CD4-positive, alpha-beta T cell treated with Interleukin-6 at 100 ng/mL for 8 hours (primary cell): ENCODE data around the gene RFX6.
"Not testable (repeated sequence)": the region's sequence is repeated elsewhere in the genome, so short reads cannot be mapped to it uniquely, and the experiment has no call there.

Experiments
- DNase-seq: peaks from one replicate; pipeline ENCODE4 v3.0.0-alpha.2; 2020; ENCODE audit warnings: mixed read lengths, low spot score

Gene RFX6

DNA sequence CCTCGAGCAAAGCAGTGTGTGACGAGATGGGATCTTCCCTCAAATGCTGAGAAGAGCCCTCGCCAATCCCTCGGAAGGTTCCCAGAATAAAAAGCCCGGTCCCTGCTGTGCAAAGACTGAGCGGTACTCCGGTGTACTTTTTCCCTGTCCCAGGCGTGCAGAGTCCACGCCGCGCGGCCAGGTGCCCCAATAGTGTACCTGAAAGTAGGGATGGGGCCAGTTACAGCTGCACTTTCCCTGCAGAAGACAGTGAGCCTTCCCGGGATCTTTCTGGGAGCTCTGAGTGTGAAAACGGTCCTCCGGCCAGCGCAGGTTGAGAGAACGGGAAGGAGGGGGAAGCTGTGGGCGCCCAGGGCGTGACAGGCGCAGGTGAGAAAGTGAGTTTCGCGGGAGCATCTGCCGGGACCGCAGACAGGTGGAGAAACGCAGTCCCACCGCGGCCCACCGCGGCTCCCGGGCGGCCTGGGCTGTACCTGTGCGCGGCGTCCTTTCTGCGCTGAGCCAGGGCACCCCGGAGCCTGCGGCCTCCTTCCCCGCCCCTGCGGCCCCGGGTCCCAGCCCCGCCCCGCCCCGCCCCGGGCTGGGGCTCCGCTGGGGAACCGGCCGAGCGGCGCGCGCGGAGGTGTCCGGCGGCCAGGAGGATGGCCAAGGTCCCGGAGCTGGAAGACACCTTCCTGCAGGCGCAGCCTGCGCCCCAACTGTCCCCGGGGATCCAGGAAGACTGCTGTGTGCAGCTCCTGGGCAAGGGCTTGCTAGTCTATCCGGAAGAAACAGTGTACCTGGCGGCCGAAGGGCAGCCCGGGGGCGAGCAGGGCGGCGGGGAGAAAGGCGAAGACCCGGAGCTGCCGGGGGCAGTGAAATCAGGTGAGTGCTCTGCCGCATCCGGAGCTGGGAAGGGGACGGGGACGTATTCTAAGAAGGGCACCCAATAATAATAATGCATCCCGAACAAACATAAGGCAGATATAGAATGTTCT, at the start of gene RFX6:
Gene RFX6, plus strand, starts transcription at position 608 of the 977 bp plus-strand sequence. Its CDS starts 34 bp downstream, at position 642.
- DNase-seq, result no peak

GRCh38 chr6:116827561-116828240, 49.3 kb upstream of the RFX6 start:
- no peak for DNase-seq

DNA sequence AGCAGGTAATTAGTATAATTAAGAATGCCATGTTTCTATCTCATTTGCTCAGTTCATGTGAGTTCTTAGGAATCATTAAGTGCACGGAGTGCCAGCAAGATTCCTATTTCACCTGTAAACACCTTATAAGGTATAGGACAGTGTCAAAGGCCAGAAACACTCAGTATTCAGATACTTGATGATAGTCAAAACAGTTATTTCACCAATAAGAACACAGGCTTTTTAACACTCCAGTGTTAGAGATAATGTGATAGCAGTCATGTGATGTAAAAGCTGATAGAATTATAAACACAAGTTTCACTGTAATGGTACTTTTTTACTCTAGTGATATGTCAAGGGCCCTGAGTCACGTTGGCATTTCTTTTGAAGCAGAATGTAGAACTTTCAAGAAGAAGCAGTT, 48.1 kb upstream of the RFX6 start, which contains the start of gene GPRC6A:
Gene GPRC6A, minus strand, starts transcription at position 101 of the 400 bp plus-strand sequence. Its CDS starts 70 bp downstream, at position 31.
- DNase-seq, result no peak

GRCh38 chr6:116834526-116834925, 42.5 kb upstream of the RFX6 start:
- not testable (repeated sequence) for DNase-seq

DNA sequence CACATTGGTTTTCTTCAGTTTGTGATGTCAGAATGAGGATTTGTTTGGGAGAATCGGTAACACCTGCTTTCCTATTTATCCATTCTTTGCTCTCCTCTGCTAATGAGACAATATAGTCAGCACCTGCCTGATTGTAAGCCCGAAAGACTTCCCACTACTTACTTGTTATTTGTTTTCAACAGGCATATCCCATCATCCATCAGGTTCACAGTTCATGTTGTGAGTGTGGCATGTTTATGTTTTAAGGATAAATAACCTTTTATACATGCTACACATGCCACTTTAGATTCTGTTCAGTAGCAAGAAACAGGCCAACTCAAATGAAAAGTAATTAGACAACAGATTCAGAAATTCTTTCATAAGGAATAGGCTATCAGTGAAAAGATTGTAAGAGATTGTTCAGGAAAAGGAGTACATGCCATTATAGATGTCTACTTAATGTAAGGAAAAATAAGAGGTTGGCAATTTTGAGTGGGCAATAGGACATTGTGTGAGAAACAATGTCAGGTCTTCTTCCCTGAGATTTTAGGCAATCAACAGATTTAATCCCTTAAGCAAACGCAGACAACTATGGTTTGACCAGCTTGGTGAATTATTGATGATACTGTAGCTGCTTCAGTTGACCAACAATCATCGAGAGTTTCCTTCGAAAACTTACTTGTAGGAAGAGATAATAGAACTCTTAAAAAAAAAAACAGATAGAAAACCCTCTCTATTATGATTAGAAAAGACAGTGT, 40.3 kb upstream of the RFX6 start:
- no peak for DNase-seq

GRCh38 chr6:116840091-116840490, 37.0 kb upstream of the RFX6 start:
- no peak for DNase-seq

GRCh38 chr6:116842459-116842858, 34.6 kb upstream of the RFX6 start:
- no peak for DNase-seq

- DNase-seq, result no peak
Measured at GRCh38 chr6:116847227-116847626, 29.8 kb upstream of the RFX6 start.

DNA sequence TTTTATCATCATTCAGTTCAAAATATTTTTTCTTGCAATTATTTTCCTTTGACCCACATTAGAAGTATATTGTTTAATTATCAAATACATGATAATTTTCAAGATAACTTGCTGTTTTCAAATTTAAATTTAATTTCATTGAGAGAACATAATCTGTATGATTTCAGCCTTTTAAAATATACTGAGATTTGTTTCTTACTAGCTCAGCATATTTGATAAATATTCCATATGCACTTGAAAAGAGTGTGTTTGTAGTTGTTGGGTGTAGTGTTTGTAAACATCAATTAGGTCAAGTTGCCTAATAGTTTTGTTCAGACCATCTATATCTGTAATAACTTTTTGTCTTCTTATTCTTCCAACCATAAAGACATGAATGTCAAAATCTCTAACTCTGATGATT, 19.0 kb upstream of the RFX6 start:
- DNase-seq, result no peak

DNA sequence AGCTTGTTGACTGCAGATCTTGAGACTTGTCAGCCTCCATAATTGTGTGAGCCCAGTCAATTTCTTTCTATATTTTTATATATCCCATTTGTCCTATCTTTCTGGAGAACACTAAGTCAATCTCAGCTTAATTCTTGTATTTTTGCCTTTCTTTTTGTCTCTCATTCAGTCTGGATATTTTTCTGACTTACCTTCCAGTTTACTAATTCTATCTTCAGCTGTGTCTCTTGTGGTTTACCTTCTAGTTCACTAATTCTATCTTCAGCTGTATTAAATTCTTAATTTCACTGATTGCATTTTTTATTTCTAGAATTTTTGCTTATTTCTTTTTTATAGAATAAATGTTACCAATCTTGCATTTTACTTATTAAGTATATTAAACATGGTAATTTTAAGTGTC, 17.8 kb upstream of the RFX6 start:
- DNase-seq, result no peak

DNA sequence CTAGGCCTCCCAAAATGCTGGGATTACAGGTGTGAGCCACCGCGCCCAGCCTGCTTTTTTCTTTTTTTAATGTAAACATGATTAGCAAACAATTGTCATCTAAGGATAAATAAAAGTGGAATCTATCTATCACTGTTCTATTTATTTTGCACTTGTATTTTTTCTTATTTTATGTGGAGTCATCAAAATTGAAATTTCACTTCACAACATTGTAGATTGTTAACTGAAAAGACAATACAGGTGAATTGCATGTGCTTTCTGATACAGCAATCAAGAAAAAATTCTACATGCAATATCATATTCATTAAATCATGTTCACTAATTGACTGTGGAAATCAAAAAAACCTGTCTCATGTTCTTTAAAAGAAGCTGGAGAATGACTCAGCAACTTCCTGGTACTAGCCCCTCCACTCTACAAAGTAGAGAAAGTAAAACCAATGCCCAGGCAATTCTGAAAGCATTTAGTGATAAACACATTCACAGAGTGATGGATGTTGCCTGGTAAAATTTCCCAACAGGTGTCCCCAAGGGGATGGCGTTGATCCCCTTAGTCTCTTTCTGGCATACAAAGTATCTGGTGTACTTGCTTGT, 10.7 kb upstream of the RFX6 start:
- no peak for DNase-seq

DNA sequence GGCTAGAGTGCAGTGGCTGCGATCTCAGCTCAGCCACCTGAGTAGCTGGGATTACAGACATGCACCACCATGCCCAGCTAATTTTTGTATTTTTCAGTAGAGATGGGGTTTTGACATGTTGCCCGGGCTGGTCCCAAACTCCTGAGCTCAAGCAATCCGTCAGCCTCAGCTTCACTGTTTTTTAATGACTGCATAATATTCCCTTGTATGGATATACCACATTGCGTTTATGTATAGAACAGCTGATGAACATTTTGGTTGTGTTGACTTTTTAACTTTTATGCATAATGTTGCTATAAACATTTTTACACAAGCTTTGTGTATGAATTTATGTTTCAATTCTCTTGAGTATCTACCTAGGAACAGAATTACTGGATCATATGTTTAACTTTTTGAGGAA, 4.3 kb upstream of the RFX6 start:
- no peak for DNase-seq

DNA sequence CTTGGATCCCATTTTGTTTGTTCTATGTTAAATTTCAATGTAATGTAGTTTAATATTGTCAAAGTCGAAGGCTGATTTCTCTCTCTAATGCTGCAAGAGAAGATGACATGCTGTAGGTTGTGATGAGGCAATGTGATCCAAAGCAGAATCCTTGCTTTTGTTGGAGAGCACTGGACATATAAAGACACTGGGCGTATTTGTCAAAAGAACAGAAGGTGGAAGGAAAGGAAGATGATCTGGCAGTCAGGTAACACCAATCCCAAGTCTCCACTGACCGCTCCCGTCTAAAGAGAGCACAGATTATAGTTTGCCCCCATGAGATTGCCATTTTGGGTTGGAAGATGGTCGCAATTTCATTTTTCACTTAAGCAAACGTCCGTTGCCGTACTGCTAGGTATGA, 935 bp upstream of the RFX6 start:
- DNase-seq, result no peak

DNA sequence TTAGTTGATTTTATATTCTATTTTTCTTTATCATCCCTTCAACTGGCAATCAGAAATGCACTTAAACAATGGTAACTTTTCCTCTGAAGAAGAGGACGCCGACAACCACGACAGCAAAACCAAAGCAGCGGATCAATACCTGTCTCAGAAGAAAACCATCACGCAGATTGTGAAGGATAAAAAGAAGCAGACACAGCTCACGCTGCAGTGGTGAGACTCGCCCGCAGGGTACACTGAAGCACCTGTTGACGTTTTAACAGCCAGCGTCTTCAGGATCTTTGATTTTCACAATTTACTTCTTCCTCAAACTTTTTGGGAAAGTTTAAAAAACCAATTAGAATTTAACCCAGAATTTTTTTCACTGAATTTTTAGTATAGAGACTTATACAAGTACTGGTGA, 701 bp downstream of the RFX6 start:
- DNase-seq, result no peak

DNA sequence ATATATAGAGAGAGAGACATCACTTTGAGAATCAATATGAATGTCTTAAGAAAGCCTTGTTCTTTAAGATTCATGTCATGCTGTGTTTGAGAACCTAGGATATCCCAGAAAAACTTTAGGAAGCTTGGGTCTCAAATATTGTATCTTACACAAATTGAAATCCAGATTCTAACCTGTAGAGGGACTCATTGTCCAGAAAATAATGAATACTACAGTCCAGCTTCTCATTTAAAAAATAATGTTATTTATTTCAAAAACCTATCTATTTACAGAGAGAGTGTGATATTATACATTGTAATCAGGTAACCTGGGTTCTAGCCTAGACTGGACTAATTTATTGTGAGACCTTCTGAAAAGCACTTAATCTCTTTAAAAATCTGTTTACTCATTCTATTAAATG, 4.2 kb downstream of the RFX6 start:
- no peak for DNase-seq

GRCh38 chr6:116883005-116883404, 6.0 kb downstream of the RFX6 start:
- DNase-seq, result no peak

DNA sequence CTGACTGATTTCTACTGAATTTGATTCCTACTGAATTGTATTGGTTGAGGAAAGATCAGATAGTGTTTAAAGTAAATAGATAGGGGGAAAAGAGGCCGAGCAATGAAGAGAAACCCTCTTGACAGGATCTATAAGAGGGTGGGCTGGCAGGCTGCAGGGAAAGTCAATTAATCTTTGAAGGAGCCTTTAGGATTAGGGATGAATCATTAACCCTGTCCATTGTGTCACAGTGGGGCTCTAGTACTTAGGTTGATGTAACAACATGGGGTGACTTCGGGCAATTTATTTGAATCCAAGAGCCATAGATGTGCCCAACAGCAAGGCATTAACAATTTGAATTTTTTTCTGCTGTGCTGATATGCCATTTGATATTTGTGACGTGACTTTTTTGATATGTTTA, 7.5 kb downstream of the RFX6 start:
- DNase-seq, result no peak

GRCh38 chr6:116887168-116887567, 10.1 kb downstream of the RFX6 start:
- DNase-seq, result no peak

- no peak for DNase-seq
Measured at GRCh38 chr6:116887894-116888293, 10.9 kb downstream of the RFX6 start.

- no peak for DNase-seq
Measured at GRCh38 chr6:116888732-116889360, 11.8 kb downstream of the RFX6 start.

GRCh38 chr6:116894669-116895068, 17.6 kb downstream of the RFX6 start:
- DNase-seq, result no peak

DNA sequence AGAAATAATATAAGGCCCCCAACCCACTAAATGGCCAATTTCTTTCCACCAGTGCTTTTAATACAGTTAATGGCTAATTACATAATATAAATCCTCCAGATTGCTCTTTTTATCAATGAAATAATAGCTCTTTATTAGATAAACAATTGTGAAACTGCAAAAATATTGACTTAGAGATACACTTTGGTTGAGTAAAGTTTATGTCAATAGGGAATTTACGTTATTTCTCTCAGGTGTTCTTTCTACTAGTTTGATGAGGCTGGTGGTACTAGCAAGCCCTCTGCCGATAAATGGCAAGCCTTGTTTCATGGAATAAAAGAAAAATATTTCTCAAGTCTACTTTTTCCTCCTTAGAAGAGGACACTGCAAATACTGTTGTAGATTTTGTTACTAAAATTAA, 18.9 kb downstream of the RFX6 start:
- no peak for DNase-seq
